ENCODE data around the gene KLF6. TPM values are rescaled to one million over a fixed set of nuclear protein-coding genes. Genes with fewer than 3 reads are reported as not detected.
A peak's percentile ranks its signal among the peaks of the same experiment; 100 is the strongest.

Gene KLF6
- total RNA-seq, 1 experiment from 2014 or later, result 27.9 TPM

DNA sequence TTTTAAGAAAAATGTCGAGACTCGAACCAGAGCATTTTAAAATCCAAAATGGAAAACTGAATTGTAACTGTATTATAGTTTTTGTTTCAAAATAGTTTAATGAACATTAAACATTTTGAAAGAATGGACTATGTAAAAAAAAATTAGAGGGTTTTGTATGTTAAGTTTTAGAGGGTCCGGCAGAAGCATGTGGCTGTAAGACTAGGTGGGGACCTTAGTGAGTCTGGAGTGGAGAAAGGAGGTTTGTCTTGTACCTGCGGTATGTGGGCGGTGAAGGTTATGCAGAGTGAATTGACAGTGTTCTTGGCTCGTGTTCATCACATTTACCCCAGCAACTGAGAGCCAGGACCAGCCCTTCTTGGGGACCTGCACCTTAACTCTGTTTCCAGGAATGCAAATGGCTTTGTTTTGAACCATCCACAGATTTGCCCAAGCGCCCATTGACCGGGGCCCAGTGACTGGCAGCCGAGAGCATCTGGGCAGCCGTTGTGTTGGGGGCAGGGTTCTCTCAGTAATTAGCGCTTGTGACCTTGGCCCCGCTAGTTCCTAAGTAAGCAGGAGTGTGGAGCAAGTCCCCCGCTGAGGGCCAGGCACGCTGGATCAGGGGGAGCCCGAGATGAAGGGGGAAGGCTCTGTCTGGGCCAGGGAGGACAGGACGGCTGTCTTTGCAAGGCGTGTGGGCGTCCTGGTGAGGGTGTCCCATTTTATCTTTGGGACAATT is 1.4 kb upstream of the KLF6 start (continued):
- TF ChIP-seq, protein P1, sequence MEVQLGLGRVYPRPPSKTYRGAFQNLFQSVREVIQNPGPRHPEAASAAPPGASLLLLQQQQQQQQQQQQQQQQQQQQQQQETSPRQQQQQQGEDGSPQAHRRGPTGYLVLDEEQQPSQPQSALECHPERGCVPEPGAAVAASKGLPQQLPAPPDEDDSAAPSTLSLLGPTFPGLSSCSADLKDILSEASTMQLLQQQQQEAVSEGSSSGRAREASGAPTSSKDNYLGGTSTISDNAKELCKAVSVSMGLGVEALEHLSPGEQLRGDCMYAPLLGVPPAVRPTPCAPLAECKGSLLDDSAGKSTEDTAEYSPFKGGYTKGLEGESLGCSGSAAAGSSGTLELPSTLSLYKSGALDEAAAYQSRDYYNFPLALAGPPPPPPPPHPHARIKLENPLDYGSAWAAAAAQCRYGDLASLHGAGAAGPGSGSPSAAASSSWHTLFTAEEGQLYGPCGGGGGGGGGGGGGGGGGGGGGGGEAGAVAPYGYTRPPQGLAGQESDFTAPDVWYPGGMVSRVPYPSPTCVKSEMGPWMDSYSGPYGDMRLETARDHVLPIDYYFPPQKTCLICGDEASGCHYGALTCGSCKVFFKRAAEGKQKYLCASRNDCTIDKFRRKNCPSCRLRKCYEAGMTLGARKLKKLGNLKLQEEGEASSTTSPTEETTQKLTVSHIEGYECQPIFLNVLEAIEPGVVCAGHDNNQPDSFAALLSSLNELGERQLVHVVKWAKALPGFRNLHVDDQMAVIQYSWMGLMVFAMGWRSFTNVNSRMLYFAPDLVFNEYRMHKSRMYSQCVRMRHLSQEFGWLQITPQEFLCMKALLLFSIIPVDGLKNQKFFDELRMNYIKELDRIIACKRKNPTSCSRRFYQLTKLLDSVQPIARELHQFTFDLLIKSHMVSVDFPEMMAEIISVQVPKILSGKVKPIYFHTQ (CRISPR knock-in tag; IDR thresholded peaks at IDR 0.05), result no peak
- 0 out of 2 replicates have a peak, but pooled peaks have one; percentile 45 for TF ChIP-seq CREB1 (CRISPR knock-in tag; IDR thresholded peaks at IDR 0.05)
- TF ChIP-seq ZNF416 (CRISPR knock-in tag; IDR thresholded peaks at IDR 0.05), result 0 out of 2 replicates have a peak, but pooled peaks have one; percentile 66
- peak; percentile 68; the same call in 1 of the 2 replicates for TF ChIP-seq ETV6 (CRISPR knock-in tag; IDR thresholded peaks at IDR 0.05)
- TF ChIP-seq TP53 (CRISPR knock-in tag; IDR thresholded peaks at IDR 0.05), result no peak

DNA sequence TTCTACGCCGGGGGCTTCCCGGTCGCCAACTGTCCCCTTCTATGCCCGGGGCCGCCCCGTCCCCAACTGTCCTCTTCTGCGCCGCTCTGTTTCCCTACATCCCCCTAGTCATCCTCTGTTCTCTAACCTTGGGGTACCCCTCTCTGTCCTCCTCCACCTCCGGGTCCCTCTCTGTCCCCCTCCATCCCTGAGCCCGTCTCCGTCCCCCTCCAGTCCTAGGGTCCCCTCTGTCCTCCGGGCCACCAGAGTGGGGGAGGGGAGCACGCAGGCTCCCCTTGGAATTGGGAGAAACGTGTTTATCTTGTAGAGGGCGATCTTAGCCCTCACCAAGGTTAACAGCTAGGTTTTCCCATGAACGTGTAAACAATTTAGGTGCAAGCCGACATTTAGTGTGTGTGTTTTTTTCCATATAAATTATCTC is 852 bp upstream of the KLF6 start:
- no peaks in the 10 kb centered on the region; the same call in 1 of the 2 replicates for H3K27me3 Mint-ChIP-seq (ENCODE audit: low read depth)
- TF ChIP-seq, protein P2, sequence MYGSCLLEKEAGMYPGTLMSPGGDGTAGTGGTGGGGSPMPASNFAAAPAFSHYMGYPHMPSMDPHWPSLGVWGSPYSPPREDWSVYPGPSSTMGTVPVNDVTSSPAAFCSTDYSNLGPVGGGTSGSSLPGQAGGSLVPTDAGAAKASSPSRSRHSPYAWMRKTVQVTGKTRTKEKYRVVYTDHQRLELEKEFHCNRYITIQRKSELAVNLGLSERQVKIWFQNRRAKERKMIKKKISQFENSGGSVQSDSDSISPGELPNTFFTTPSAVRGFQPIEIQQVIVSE (CRISPR knock-in tag; IDR thresholded peaks at IDR 0.05; ENCODE audit: borderline replicate concordance), result no peak
- no peak for TF ChIP-seq NFATC4 (CRISPR knock-in tag; IDR thresholded peaks at IDR 0.05)
- TF ChIP-seq TEAD1 (CRISPR knock-in tag; IDR thresholded peaks at IDR 0.05), result no peak
- TF ChIP-seq, protein P3, sequence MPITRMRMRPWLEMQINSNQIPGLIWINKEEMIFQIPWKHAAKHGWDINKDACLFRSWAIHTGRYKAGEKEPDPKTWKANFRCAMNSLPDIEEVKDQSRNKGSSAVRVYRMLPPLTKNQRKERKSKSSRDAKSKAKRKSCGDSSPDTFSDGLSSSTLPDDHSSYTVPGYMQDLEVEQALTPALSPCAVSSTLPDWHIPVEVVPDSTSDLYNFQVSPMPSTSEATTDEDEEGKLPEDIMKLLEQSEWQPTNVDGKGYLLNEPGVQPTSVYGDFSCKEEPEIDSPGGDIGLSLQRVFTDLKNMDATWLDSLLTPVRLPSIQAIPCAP (CRISPR knock-in tag; IDR thresholded peaks at IDR 0.05), result no peak
- no peak for TF ChIP-seq SMAD3 (CRISPR knock-in tag; IDR thresholded peaks at IDR 0.05; ENCODE audit: borderline replicate concordance)
- TF ChIP-seq ZNF396 (CRISPR knock-in tag; IDR thresholded peaks at IDR 0.05; ENCODE audit: borderline replicate concordance), result no peak
- TF ChIP-seq, protein P4, sequence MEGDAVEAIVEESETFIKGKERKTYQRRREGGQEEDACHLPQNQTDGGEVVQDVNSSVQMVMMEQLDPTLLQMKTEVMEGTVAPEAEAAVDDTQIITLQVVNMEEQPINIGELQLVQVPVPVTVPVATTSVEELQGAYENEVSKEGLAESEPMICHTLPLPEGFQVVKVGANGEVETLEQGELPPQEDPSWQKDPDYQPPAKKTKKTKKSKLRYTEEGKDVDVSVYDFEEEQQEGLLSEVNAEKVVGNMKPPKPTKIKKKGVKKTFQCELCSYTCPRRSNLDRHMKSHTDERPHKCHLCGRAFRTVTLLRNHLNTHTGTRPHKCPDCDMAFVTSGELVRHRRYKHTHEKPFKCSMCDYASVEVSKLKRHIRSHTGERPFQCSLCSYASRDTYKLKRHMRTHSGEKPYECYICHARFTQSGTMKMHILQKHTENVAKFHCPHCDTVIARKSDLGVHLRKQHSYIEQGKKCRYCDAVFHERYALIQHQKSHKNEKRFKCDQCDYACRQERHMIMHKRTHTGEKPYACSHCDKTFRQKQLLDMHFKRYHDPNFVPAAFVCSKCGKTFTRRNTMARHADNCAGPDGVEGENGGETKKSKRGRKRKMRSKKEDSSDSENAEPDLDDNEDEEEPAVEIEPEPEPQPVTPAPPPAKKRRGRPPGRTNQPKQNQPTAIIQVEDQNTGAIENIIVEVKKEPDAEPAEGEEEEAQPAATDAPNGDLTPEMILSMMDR (IDR thresholded peaks at IDR 0.05), result no peak
- TF ChIP-seq ATF1 (CRISPR knock-in tag; IDR thresholded peaks at IDR 0.05), result no peak
- TF ChIP-seq NFE2L1 (CRISPR knock-in tag; IDR thresholded peaks at IDR 0.05), result 0 out of 2 replicates have a peak, but pooled peaks have one; percentile 11
- no peak for TF ChIP-seq IRF2 (CRISPR knock-in tag; IDR thresholded peaks at IDR 0.05; ENCODE audit: borderline replicate concordance, low read depth)
- no peak for TF ChIP-seq FOXJ3 (CRISPR knock-in tag; IDR thresholded peaks at IDR 0.05; ENCODE audit: borderline replicate concordance)
- TF ChIP-seq, protein P1 (CRISPR knock-in tag; IDR thresholded peaks at IDR 0.05), result 0 out of 2 replicates have a peak, but pooled peaks have one; percentile 22
- no peak for TF ChIP-seq NFYB (CRISPR knock-in tag; conservative IDR thresholded peaks at IDR 0.05; ENCODE audit: low read depth)
- no peak for TF ChIP-seq GABPB1 (CRISPR knock-in tag; IDR thresholded peaks at IDR 0.05)
- no peak for TF ChIP-seq ESRRA (CRISPR knock-in tag; IDR thresholded peaks at IDR 0.05; ENCODE audit: borderline replicate concordance)
- TF ChIP-seq EMX1 (CRISPR knock-in tag; IDR thresholded peaks at IDR 0.05), result peak; percentile 8; the same call in 1 of the 2 replicates
- ATAC-seq (peak; percentile 3), DNase-seq (ENCODE audit: low spot score) (peak; percentile 30)
- CTCF ChIA-PET, result interaction anchor here (1.4 kb wide), 1 partner anchor 24 kb away, joined by 4 read pairs; no protein-coding TSS in a partner anchor
- peaks cover 18% of the 10 kb centered on the region for H3K36me3 Mint-ChIP-seq
- peak overlapping the region; percentile 91 for H3K27ac Mint-ChIP-seq
- POLR2A ChIA-PET, result interaction anchor here (0.8 to 2.9 kb wide), 17 partner anchors 9 to 613 kb away, joined by 3 to 30 read pairs (median 4); partner anchors contain the start of gene PITRM1
- peak overlapping the region; percentile 79 for H3K4me3 Mint-ChIP-seq
- peaks cover 41% of the 10 kb centered on the region for H3K4me1 Mint-ChIP-seq
- peaks cover 6% of the 10 kb centered on the region for H3K9me3 Mint-ChIP-seq
